GM18499 (cell line): ENCODE data around the gene SPAG16.

Source experiments
- ATAC-seq: cut with Tn5 transposase; IDR thresholded peaks from one replicate; pipeline ENCODE4 v1.9.1; 2021; ENCODE audit warnings: moderate number of reproducible peaks; ENCODE audit not compliant: insufficient read depth, unreplicated experiment

The SPAG16 gene

GRCh38 chr2:214311931-214312749, 1027.9 kb downstream of the SPAG16 start:
- ATAC-seq: no peak

- ATAC-seq: no peak
Measured at GRCh38 chr2:214315324-214315723, 1031.1 kb downstream of the SPAG16 start.

GRCh38 chr2:214320211-214320610, 1035.9 kb downstream of the SPAG16 start:
- ATAC-seq: no peak

GRCh38 chr2:214322662-214323061, 1038.4 kb downstream of the SPAG16 start:
- ATAC-seq: no peak

GRCh38 chr2:214325404-214325803, 1041.1 kb downstream of the SPAG16 start:
- no peak for ATAC-seq

- ATAC-seq: no peak
Measured at GRCh38 chr2:214328941-214329340, 1044.7 kb downstream of the SPAG16 start.

GRCh38 chr2:214341646-214342045, 1057.4 kb downstream of the SPAG16 start:
- no peak for ATAC-seq

- ATAC-seq: no peak
Measured at GRCh38 chr2:214358506-214358905, 1074.2 kb downstream of the SPAG16 start.

- no peak for ATAC-seq
Measured at GRCh38 chr2:214361116-214361515, 1076.9 kb downstream of the SPAG16 start.

GRCh38 chr2:214365549-214365948, 1081.3 kb downstream of the SPAG16 start:
- ATAC-seq: no peak

GRCh38 chr2:214367171-214367570, 1082.9 kb downstream of the SPAG16 start:
- no peak for ATAC-seq

- ATAC-seq: no peak
Measured at GRCh38 chr2:214376618-214377285, 1092.5 kb downstream of the SPAG16 start.

- ATAC-seq: no peak
Measured at GRCh38 chr2:214377286-214377624, 1093.0 kb downstream of the SPAG16 start.

GRCh38 chr2:214378455-214379103, 1094.3 kb downstream of the SPAG16 start:
- ATAC-seq: no peak

- ATAC-seq: no peak
Measured at GRCh38 chr2:214379227-214379626, 1095.0 kb downstream of the SPAG16 start.

GRCh38 chr2:214380681-214381080, 1096.4 kb downstream of the SPAG16 start:
- ATAC-seq: no peak

- ATAC-seq: no peak
Measured at GRCh38 chr2:214382229-214382628, 1098.0 kb downstream of the SPAG16 start.

GRCh38 chr2:214386720-214387119, 1102.5 kb downstream of the SPAG16 start:
- ATAC-seq: no peak

GRCh38 chr2:214389334-214389733, 1105.1 kb downstream of the SPAG16 start:
- no peak for ATAC-seq

- no peak for ATAC-seq
Measured at GRCh38 chr2:214393796-214394195, 1109.5 kb downstream of the SPAG16 start.

GRCh38 chr2:214395040-214395439, 1110.8 kb downstream of the SPAG16 start:
- no peak for ATAC-seq
